ENCODE results near the gene WNK1. TPM values are rescaled to one million over a fixed set of nuclear protein-coding genes. Genes with fewer than 3 reads are reported as not detected.

Gene WNK1
- total RNA-seq, 1 donor from 2014 or later = 215 TPM

DNA sequence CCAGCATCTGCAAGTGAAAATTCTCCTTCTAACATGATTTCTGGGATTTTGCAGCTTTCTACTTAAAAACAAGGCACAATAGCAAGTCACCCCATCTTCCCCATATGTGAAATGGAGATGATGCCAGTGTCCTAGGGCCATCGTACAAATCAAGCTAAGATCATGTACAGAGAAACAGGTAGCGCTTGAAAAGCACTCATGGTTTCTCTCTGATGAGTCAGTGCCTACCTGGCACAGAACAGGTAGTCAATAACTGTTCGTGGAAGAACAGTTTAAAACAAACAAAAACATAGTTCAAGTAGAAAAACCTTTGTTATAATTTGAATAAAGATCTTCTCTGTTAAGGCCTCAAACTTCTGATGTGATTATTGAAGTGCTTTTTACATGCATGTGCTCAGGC is 150.2 kb downstream of the WNK1 start:
- no peak for ATAC-seq
- peaks cover 95% of the 10 kb centered on the region for H3K36me3 ChIP-seq

DNA sequence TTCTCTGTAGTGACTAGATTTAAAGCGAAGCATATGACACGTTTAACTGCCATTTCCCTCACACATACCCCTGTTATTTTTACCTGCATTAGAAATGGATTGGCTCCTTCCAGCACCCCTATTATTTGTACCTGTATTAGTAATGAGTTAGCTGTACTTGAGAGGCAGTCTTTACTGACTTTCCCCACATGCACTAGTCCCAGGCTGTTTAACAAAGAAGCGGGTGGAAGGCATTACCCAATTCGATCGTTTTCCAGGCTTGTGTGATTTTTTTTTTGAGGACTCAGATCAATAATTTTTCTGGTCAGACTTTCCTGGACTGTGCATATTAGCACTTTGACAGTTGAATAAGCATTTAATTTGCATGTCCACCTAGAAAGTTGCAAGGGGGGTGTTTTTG is 150.7 kb downstream of the WNK1 start:
- intact Hi-C loops (cut with DNase I) = no loop called here
- DNase-seq (no peak), ATAC-seq (no peak)
- H3K27ac ChIP-seq = no peak overlapping the region
- no peaks in the 10 kb centered on the region for H3K27me3 ChIP-seq
- H3K4me1 ChIP-seq = no peaks in the 10 kb centered on the region
- H3K9me3 ChIP-seq = no peaks in the 10 kb centered on the region
- no peak overlapping the region for H3K4me3 ChIP-seq
- H3K36me3 ChIP-seq = peaks cover 95% of the 10 kb centered on the region
- TF ChIP-seq, protein P1, sequence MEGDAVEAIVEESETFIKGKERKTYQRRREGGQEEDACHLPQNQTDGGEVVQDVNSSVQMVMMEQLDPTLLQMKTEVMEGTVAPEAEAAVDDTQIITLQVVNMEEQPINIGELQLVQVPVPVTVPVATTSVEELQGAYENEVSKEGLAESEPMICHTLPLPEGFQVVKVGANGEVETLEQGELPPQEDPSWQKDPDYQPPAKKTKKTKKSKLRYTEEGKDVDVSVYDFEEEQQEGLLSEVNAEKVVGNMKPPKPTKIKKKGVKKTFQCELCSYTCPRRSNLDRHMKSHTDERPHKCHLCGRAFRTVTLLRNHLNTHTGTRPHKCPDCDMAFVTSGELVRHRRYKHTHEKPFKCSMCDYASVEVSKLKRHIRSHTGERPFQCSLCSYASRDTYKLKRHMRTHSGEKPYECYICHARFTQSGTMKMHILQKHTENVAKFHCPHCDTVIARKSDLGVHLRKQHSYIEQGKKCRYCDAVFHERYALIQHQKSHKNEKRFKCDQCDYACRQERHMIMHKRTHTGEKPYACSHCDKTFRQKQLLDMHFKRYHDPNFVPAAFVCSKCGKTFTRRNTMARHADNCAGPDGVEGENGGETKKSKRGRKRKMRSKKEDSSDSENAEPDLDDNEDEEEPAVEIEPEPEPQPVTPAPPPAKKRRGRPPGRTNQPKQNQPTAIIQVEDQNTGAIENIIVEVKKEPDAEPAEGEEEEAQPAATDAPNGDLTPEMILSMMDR (IDR thresholded peaks at IDR 0.05) = no peak

More for the DNA sequence above, 150.2 kb downstream of the WNK1 start:
- Histone ChIP-seq H3K27me3 (no peaks in the 10 kb centered on the region), H3K9me3 (no peaks in the 10 kb centered on the region), H3K4me3 (no peak overlapping the region), H3K4me1 (no peaks in the 10 kb centered on the region), H3K27ac (no peak overlapping the region)
- intact Hi-C loops (cut with DNase I) = no loop called here
- no peak for DNase-seq
- TF ChIP-seq, protein P1 (IDR thresholded peaks at IDR 0.05) = no peak

DNA sequence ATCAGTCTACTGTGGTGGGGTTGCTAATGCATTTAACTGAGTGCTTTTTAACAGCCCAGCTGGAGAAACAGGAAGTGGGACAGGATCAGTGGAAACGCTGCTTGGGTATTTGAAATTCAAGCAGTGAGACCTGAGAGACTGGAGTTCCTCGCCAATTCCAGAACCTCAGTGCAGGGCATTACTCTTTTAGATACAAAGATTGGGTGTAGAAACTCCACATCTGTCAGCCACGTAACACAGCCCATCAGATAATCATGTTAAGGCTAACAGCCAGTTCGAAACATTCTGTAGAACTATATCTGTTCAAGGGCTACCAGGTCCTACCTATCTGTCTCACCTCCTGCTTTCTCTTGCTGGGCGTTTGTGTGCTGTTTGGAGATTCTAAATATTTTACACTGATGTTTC is 151.6 kb downstream of the WNK1 start:
- no peaks in the 10 kb centered on the region for H3K27me3 ChIP-seq
- intact Hi-C loops (cut with DNase I) = no loop called here
- TF ChIP-seq, protein P1 (IDR thresholded peaks at IDR 0.05) = no peak
- peaks cover 99% of the 10 kb centered on the region for H3K36me3 ChIP-seq
- H3K27ac ChIP-seq = no peak overlapping the region
- no peaks in the 10 kb centered on the region for H3K9me3 ChIP-seq
- no peak overlapping the region for H3K4me3 ChIP-seq
- no peak for DNase-seq
- no peak for ATAC-seq
- no peaks in the 10 kb centered on the region for H3K4me1 ChIP-seq

DNA sequence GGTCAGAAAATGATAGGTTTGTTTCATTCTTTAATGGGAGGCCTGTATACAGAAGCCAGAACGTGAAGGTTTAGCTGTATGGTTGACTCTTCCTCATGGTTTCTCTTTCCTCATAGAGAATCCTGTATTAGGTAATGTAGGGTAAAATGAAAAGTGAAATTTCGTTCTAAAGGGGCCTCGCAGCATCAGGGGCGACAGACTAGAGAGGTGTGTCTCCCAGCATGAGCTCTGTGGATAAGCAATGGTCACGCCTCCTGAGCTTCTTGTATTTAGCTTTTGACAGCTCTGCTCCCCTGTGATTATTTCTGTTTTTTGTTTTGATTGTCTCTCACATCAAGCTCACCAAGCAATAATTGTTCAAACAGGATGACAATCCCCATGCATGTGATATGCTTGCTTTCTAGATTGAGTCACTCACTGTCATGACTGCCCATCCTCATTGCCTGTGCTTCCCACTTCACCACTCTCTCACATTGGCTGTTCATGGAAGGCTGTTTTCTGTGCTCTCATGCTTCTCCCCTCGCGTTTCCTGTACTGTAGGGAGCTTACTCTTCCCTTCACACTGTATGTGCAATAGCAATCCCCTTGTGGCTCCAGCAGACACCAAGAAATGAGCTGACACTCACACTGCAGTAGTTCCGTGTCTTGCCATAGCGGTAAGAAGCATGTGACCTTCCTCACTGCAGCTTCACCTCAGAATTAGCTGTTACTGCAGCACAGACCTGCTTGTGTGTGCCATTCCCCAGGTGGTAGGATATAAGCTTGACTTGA is 153.1 kb downstream of the WNK1 start:
- Histone ChIP-seq H3K27me3 (no peaks in the 10 kb centered on the region), H3K27ac (no peak overlapping the region), H3K4me3 (no peak overlapping the region), H3K4me1 (no peaks in the 10 kb centered on the region), H3K9me3 (no peaks in the 10 kb centered on the region), H3K36me3 (peaks cover 99% of the 10 kb centered on the region)
- TF ChIP-seq, protein P1 (IDR thresholded peaks at IDR 0.05) = no peak
- intact Hi-C loops (cut with DNase I) = no loop called here
- ATAC-seq (peak; percentile 63), DNase-seq (no peak)

DNA sequence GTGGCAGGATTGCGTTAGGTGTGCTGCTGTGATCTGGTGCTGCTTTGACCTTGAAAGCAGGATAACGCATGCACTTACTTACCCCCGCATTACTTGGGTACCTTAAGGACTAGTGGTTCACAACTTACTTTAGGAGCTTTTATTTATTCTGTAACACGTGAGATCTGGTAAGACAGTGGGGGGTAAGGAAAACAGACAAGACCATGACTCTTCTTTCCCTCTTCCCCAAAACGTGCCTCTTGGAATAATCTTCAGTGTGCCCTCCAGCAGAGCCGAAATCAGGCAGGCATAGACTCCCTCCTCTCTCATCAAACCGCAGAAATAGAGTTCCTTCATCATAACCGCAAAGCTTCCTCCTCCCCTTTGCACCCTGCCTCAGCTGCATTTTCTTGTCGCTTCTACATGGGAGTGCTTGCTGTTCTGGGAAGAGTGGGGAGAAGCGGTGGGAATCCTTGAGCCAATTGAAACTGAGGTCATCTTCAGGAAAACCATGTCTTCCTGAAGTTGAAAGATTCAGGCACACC is 153.7 kb downstream of the WNK1 start:
- H3K4me3 ChIP-seq = no peak overlapping the region
- peaks cover 99% of the 10 kb centered on the region for H3K36me3 ChIP-seq
- H3K27ac ChIP-seq = no peak overlapping the region
- H3K4me1 ChIP-seq = no peaks in the 10 kb centered on the region
- no peaks in the 10 kb centered on the region for H3K9me3 ChIP-seq
- DNase-seq (no peak), ATAC-seq (no peak)
- intact Hi-C loops (cut with DNase I) = no loop called here
- no peaks in the 10 kb centered on the region for H3K27me3 ChIP-seq
- TF ChIP-seq, protein P1 (IDR thresholded peaks at IDR 0.05) = no peak

Measured in upper lobe of right lung (tissue), 1 donor.